CD14-positive monocyte (primary cell): ENCODE measurements around the gene SLC12A8. TPM values are rescaled to one million over a fixed set of nuclear protein-coding genes. Genes with fewer than 3 reads are reported as not detected.
A peak's percentile ranks its signal among the peaks of the same experiment; 100 is the strongest.

Experiments used
- DNase-seq, 3 donors: peaks; one replicate each; pipeline ENCODE4 v3.0.0-alpha.2; 2011 to 2022
- H2AFZ ChIP-seq: 2 replicates; pipeline ENCODE4 v1.6.0; 2012; ENCODE audit warnings: mild to moderate bottlenecking, low read depth, low read length, inconsistent platforms; ENCODE audit not compliant: insufficient read depth, poor library complexity, severe bottlenecking
- H3K27ac ChIP-seq, 2 donors: 1 replicate in 1 of 2; 2 replicates in 1 of 2; pipeline ENCODE4 v1.5.1; 2012 to 2013; ENCODE audit warnings: low read length in 2 of 2, control low read depth in 1 of 2, inconsistent platforms in 1 of 2, low read depth in 1 of 2, mild to moderate bottlenecking in 1 of 2
- H3K27me3 ChIP-seq, 2 donors: one replicate each; pipeline versions ENCODE4 v1.6.0 to v1.6.1; 2011 to 2013; ENCODE audit warnings: low read length in 2 of 2; ENCODE audit not compliant: control insufficient read depth in 2 of 2, insufficient read depth in 2 of 2
- H3K36me3 ChIP-seq, 2 donors: replicated peaks in 1 of 2; 1 replicate in 1 of 2; 2 replicates in 1 of 2; pipeline versions ENCODE4 v1.5.1 to v1.6.1; 2012 to 2013; ENCODE audit warnings: low read length in 2 of 2, control low read depth in 1 of 2, inconsistent platforms in 1 of 2, mild to moderate bottlenecking in 1 of 2; ENCODE audit not compliant: insufficient read depth in 2 of 2, control insufficient read depth in 1 of 2
- H3K4me1 ChIP-seq, 2 donors: 1 replicate in 1 of 2; 2 replicates in 1 of 2; pipeline versions ENCODE4 v1.5.1 to v1.6.1; 2012 to 2013; ENCODE audit warnings: low read length in 2 of 2, control low read depth in 1 of 2, inconsistent platforms in 1 of 2, mild to moderate bottlenecking in 1 of 2, moderate library complexity in 1 of 2; ENCODE audit not compliant: insufficient read depth in 2 of 2, control insufficient read depth in 1 of 2
- H3K4me2 ChIP-seq: replicated peaks from 2 replicates; pipeline ENCODE3; 2012; ENCODE audit warnings: low read length, moderate library complexity, mild to moderate bottlenecking; ENCODE audit not compliant: poor library complexity, severe bottlenecking; ENCODE audit errors: extremely low read depth
- H3K4me3 ChIP-seq, 3 experiments: fragments of 200-600 bp in 1 of 3; sonication (generic) in 1 of 3; replicated peaks in 1 of 3; 1 replicate in 2 of 3; 2 replicates in 1 of 3; pipeline ENCODE4 v1.5.1; 2011 to 2013; ENCODE audit warnings: low read length in 3 of 3, mild to moderate bottlenecking in 3 of 3, control low read depth in 2 of 3, low read depth in 2 of 3, inconsistent platforms in 1 of 3, moderate library complexity in 1 of 3
- H3K79me2 ChIP-seq: 2 replicates; pipeline ENCODE4 v1.6.0; 2012; ENCODE audit warnings: mild to moderate bottlenecking, control low read depth, inconsistent platforms, low read length, moderate library complexity; ENCODE audit not compliant: insufficient read depth
- H3K9ac ChIP-seq: 2 replicates; pipeline ENCODE4 v1.6.0; 2017; ENCODE audit warnings: low read length, mild to moderate bottlenecking; ENCODE audit not compliant: insufficient read depth, poor library complexity, severe bottlenecking
- H3K9me3 ChIP-seq, 2 donors: replicated peaks in 1 of 2; 1 replicate in 1 of 2; 2 replicates in 1 of 2; pipeline versions ENCODE4 v1.5.1 to v1.6.1; 2012 to 2013; ENCODE audit warnings: low read length in 2 of 2, control low read depth in 1 of 2; ENCODE audit not compliant: control insufficient read depth in 1 of 2, insufficient read depth in 1 of 2
- H4K20me1 ChIP-seq: 2 replicates; pipeline ENCODE4 v1.6.0; 2012; ENCODE audit warnings: mild to moderate bottlenecking, low read length, control low read depth, moderate library complexity; ENCODE audit not compliant: insufficient read depth
- H3K27ac Mint-ChIP-seq, 7 donors: one replicate each; pipeline ENCODE4 v1.8.0; 2020; ENCODE audit warnings: mild to moderate bottlenecking in 7 of 7, mixed read lengths in 7 of 7, moderate library complexity in 6 of 7, inconsistent platforms in 2 of 7
- H3K27me3 Mint-ChIP-seq, 3 donors: one replicate each; pipeline ENCODE4 v1.8.0; 2021 to 2022; ENCODE audit warnings: low read depth in 3 of 3, mild to moderate bottlenecking in 3 of 3, mixed read lengths in 3 of 3, moderate library complexity in 3 of 3, inconsistent platforms in 1 of 3
- H3K36me3 Mint-ChIP-seq, 2 donors: one replicate each; pipeline ENCODE4 v1.8.0; 2020; ENCODE audit warnings: mixed read lengths in 2 of 2, inconsistent platforms in 1 of 2, mild to moderate bottlenecking in 1 of 2
- H3K4me1 Mint-ChIP-seq: one replicate; pipeline ENCODE4 v1.8.0; 2020; ENCODE audit warnings: mild to moderate bottlenecking, mixed read lengths
- H3K4me3 Mint-ChIP-seq, 2 donors: one replicate each; pipeline ENCODE4 v1.8.0; 2020; ENCODE audit warnings: mild to moderate bottlenecking in 2 of 2, mixed read lengths in 2 of 2, moderate library complexity in 1 of 2
- H3K9me3 Mint-ChIP-seq, 7 donors: one replicate each; pipeline ENCODE4 v1.8.0; 2020 to 2022; ENCODE audit warnings: mixed read lengths in 7 of 7, mild to moderate bottlenecking in 6 of 7, moderate library complexity in 6 of 7, inconsistent platforms in 2 of 7
- CTCF ChIP-seq: fragments of 200-600 bp; IDR thresholded peaks from one replicate; pipeline ENCODE4 v1.8.0; 2022; ENCODE audit warnings: antibody characterized with exemption, mild to moderate bottlenecking
- WGBS: methylation state at CpG from one replicate; pipeline ENCODE4 v1.1.5; 2013; ENCODE audit warnings: missing lambda C conversion rate; ENCODE audit not compliant: insufficient coverage; 5-methylcytosine and 5-hydroxymethylcytosine counted together
- intact Hi-C, 2 donors: fragments of 100-400 bp; cut with micrococcal nuclease; formaldehyde crosslinking; loops; one replicate each; pipeline versions ENCODE4 v1.15.0 to v1.15.1; 2023
- polyA plus RNA-seq, 3 donors: library from polyadenylated mRNA; depleted of rRNA in 1 of 3; unstranded in 2 of 3; stranded (reverse) in 1 of 3; fragments of 300-500 nt in 2 of 3; fragments of >200 nt in 1 of 3; fragmentation: Illumina TruSeq in 2 of 3; gene quantifications; 1 replicate in 2 of 3; 2 replicates in 1 of 3; pipeline ENCODE4 v1.2.3, GENCODE V29; 2012 to 2021

Gene SLC12A8
- polyA plus RNA-seq, 3 donors: 0.23 to 0.46 (median 0.35) TPM

DNA sequence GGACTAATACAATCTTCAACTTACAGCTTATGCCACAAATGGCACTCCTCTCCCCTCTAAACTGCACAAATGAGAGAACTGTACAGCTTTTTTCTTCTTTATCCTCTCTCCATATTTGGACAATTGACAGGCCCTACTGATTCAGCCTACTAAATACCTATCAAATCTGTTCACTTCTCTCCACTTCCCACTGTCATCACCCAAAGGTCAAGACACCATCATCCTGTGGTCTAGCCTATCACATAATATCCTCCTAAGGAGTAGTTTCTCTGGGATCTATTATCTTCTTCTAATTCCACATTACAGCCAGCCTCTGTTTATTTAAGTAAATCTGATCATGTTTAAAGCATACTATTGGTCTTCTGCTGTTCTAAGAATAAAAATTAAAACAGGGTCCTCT lies 33.0 kb upstream of the SLC12A8 start:
- Mint-ChIP-seq H3K27me3 (peaks cover 0 to 6% (median 0%) of the 10 kb centered on the region in 3 donors), H3K36me3 (peaks cover 39% of the 10 kb centered on the region in 2 donors), H3K4me3 (no peak overlapping the region), H3K9me3 (no peaks in the 10 kb centered on the region), H3K4me1 (peaks cover 23% of the 10 kb centered on the region), H3K27ac (no peak overlapping the region)
- no peak overlapping the region for H3K27ac ChIP-seq
- peaks cover 12% of the 10 kb centered on the region in 2 donors for H3K4me1 ChIP-seq
- H2AFZ ChIP-seq: no peak overlapping the region
- H3K79me2 ChIP-seq: no peaks in the 10 kb centered on the region
- peaks cover 77% of the 10 kb centered on the region for H4K20me1 ChIP-seq
- H3K4me3 ChIP-seq: no peak overlapping the region
- peaks cover 2 to 14% of the 10 kb centered on the region in 2 donors for H3K36me3 ChIP-seq
- H3K27me3 ChIP-seq: no peaks in the 10 kb centered on the region
- H3K9me3 ChIP-seq: no peaks in the 10 kb centered on the region
- intact Hi-C loops: no loop called here
- DNase-seq: no peak
- H3K4me2 ChIP-seq: no peak overlapping the region
- TF ChIP-seq CTCF: no peak
- no peak overlapping the region for H3K9ac ChIP-seq

GRCh38 chr3:125240496-125240895 lies 27.9 kb upstream of the SLC12A8 start:
- intact Hi-C loops: no loop called here
- Histone ChIP-seq H3K4me1 (peaks cover 17 to 35% of the 10 kb centered on the region in 2 donors), H3K27me3 (no peaks in the 10 kb centered on the region), H2AFZ (no peak overlapping the region), H3K4me2 (no peak overlapping the region), H4K20me1 (peaks cover 72% of the 10 kb centered on the region), H3K9ac (peak overlapping the region; percentile 10), H3K27ac (no peak overlapping the region), H3K9me3 (no peaks in the 10 kb centered on the region), H3K4me3 (no peak overlapping the region), H3K79me2 (no peaks in the 10 kb centered on the region), H3K36me3 (peaks cover 2 to 12% of the 10 kb centered on the region in 2 donors)
- DNase-seq: no peak
- peaks cover 44 to 56% of the 10 kb centered on the region in 2 donors for H3K36me3 Mint-ChIP-seq
- no peaks in the 10 kb centered on the region for H3K9me3 Mint-ChIP-seq
- peak overlapping the region in 1 of 2 donors; percentile 27 for H3K4me3 Mint-ChIP-seq
- no peak overlapping the region for H3K27ac Mint-ChIP-seq
- H3K27me3 Mint-ChIP-seq: peaks cover 0 to 6% (median 0%) of the 10 kb centered on the region in 3 donors
- no CpG with 5 or more reads among the region's 4 CpGs for WGBS
- H3K4me1 Mint-ChIP-seq: peaks cover 39% of the 10 kb centered on the region
- no peak for TF ChIP-seq CTCF
